SH-SY5Y (cell line): ENCODE results near the gene ABI2.

ENCODE experiments used
- GATA2 ChIP-seq: IDR thresholded peaks from 2 replicates; pipeline ENCODE4 v1.6.1; 2011; ENCODE audit warnings: mild to moderate bottlenecking, low read depth, low read length
- GATA3 ChIP-seq: IDR thresholded peaks from 2 replicates; pipeline ENCODE4 v1.6.1; 2011; ENCODE audit warnings: low read depth, mild to moderate bottlenecking, low read length, moderate library complexity

- TF ChIP-seq GATA2: no peak
- no peak for TF ChIP-seq GATA3
Measured at GRCh38 chr2:203480623-203481022, 152.4 kb downstream of the ABI2 start.
